GM19238 (cell line): ENCODE measurements around the gene KRT79.
"Not testable (repeated sequence)": the region's sequence is repeated elsewhere in the genome, so short reads cannot be mapped to it uniquely, and the experiment has no call there.

ENCODE experiments used
- DNase-seq: peaks from one replicate; pipeline ENCODE4 v3.0.0; 2011; ENCODE audit warnings: low spot score; ENCODE audit not compliant: insufficient read length

Gene KRT79

DNA sequence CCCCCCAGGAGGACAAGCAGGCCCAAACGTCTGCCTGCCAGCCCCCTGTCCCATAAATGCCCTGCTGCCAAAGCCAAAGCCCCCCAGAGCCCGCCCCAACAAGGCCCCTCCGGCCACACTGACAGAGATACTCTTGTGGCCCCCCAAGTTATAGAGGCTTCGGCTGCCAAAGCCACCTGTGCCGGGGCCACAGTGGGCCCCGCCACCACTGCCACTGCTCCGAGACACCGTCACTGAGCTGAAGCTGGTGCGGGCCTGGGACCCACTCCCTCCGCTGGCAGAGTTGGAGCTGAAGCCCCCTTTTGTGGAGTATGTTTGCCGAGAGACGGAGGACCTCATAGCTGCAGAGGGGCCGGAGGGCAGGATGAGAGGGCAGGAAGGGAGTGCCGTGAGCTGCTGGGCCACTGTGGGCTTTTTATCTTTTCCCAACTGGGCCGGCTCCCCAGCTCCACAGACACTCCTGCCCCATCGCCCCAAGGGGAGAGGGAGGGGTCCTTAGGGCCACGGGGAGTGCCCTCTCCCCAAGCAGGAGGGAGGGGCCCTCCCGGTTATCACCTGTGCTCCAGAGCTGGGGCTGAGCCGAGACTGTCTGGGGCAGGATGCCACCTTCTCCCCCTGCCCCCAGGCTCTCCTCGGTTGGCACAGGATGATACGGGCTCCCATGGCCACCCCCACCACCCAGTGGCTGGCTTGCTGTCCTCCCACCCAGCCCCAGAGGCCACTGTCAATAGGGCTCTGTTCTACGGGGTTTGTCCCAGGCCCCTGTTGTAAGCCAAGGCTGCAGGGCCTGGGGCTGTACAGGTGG, at the start of gene KRT79:
KRT79 (minus strand) TSS at position 390 of the 805 bp plus-strand sequence; CDS start at position 339, 51 bp downstream.
- DNase-seq = no peak

DNA sequence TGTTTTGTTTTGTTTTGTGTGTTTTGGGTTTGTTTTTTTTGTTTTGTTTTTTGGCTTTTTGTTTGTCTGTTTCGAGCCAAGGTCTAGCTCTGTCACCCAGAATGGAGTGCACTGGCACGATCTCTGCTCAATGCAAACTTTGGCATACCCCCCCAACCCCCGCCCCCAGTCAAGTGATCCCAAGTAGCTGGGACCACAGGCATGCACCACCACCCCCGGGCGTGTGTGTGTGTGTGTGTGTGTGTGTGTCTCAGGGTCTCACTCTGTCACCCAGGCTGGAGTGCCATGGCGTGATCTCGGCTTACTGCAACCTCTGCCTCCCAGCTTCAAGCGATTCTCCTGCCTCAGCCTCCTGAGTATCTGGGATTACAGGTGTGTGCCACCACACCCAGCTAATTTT, 46.4 kb upstream of the KRT79 start:
- DNase-seq = not testable (repeated sequence)

DNA sequence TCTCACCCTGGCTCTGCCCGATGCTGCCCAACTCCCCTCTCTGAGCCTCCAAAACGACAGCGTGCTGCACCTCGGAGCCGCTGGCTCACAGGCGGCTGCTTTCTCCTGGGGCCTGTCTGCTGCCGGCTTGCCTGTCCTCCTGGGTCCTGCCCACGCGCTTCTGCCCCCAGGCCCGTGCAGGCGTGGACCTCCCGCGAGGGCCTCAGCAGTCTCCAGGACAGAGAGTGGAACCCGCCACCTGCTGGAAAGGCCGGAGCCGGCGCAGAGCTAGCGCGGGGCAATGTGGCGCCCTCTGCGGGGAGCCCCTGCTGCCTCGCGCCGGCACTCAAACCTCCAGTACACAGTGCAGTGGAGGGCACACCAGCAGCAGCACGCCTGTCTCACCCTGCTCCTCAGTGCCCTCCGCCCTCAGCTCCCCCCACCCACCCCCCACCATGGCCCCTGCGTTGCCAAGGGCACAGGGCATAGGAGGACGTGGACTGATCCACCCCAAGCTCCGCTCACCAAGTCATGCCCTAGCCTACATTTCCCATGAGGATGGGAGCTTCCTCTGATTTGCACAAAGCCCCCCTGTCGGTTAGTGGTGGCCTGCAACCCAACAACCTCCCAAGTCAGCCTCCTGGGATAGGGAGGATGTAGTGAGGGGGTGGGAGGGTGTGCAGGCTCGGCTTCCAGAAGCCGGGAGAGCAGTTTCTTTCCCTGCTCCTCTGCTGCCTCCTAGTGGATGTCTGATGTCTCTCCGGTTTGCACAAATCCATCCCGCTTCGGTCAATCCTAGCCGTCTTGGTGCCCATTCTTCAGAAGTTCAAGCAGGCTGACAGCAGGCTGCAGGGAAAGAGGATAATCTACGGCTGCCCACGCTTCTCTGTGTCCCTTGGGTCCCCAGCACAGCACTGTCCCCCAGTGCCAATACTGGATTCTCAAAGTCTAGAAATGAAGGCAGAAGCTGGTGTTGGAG, 45.6 kb upstream of the KRT79 start:
- no peak for DNase-seq

DNA sequence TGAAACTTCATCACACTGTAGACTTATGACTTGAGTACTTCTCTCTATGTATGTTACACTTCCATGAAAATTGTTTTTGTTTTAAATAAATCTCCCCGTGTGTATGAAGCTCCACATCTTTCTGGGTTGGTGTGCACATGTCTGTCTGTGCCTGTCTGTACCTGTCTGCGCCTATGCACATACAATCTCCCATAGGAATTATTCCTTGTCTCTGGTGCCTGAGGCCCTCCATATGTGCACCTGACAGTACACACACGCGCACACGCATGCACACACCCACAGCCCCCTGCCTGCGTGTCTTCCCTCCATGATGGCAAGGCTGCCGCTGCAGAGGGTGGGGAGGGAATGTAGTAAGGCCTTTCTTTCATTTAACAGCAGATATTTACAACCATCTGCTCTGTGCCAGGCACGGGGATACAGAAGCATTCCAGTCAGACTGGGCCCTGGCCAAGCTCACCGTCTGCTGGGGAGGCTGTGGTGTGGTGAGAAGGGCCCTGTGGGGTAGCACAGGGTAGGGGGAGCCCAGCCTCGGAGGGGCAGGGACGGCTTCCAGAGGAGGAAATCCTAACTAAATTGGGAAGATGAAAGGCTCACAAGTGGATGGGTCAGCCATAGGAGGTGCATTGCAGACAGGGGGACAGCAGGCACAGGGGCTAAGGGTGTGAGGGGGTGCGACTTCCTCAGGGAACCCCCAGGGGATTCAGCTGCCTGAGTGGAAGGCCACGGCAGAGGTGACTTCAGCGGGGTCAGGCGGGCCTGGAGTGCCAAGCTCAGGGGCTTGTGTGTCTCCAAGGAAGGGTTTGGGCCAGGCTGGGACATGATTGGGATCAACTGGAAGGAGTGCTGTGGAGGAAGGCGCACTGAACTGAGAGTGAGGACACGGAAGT, 44.6 kb upstream of the KRT79 start:
- no peak for DNase-seq

DNA sequence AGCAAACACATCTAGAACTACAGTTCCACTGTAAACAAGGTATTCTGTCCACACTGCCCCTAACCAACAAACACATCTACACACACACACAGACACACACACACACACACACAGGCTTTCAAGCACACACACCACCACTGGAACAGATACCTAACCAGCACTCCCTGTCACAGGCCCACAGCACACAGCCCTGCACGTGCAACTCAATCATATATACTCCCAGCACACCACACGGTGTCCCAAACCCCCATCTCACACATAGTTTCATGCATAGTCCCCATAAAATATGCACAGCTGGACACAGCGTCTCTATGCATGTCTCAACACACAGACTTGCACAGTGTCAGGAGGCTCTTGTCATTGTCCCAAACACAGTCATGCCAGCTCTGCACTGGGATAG, 43.1 kb upstream of the KRT79 start:
- no peak for DNase-seq

DNA sequence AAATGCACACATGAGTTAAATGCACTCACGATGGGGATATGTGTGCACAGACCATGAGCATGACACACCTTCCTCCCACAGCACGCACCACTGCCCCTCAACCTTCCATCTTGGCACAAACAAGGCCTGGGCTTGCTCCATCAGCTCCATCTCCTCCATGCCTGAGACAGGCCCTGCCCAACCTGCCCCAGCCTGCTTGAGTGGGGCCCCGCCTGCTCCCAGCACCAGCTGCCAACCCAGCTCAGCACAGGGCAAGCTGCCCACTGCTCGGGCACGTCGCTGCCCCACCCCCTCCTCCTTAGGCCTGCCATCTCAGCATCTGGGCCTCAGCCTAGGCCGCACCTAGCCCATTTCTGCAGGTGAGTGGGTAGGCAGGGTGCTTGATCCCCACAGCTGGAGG, 42.3 kb upstream of the KRT79 start:
- DNase-seq = no peak

DNA sequence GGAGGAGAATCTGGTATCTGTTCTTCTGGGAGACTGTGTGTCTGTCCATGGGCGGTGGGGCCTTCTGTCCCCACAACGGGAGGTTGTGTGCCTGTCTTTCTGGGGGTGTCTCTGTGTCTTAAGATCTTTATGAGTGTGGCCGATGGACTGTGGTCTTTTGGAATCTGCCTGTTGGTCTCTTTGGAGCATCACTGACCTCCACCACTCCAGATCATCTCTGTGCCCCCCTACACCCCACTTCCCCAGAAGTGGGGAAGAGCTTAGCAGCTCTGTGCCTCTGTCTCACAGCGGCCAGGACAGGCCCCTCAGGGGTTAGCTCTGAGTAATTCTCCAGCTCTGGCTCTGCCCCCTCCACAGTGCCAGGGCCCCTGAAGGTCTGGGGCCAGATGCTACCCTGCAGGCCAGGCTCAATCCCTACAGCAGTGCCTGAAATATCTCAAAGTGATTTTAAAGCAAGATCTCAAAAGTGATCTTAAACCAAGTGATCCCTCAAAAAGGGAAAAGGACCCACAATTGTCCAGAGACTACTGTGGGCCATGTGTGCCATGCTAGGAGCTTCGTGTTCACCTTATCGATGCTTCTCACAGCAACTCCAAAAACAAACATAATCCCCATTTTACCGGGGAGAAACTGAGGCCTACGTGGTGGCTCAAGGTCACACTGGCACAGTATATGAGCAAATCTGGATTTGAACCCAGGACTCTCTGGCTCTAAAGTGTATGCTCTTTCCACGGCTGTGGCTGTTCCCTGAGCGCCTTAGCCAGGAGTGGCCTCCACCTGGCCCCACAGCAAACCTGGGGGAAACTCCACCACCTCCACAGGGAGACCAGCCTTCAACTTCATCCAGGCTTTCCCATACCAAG, 40.7 kb upstream of the KRT79 start:
- DNase-seq = no peak

DNA sequence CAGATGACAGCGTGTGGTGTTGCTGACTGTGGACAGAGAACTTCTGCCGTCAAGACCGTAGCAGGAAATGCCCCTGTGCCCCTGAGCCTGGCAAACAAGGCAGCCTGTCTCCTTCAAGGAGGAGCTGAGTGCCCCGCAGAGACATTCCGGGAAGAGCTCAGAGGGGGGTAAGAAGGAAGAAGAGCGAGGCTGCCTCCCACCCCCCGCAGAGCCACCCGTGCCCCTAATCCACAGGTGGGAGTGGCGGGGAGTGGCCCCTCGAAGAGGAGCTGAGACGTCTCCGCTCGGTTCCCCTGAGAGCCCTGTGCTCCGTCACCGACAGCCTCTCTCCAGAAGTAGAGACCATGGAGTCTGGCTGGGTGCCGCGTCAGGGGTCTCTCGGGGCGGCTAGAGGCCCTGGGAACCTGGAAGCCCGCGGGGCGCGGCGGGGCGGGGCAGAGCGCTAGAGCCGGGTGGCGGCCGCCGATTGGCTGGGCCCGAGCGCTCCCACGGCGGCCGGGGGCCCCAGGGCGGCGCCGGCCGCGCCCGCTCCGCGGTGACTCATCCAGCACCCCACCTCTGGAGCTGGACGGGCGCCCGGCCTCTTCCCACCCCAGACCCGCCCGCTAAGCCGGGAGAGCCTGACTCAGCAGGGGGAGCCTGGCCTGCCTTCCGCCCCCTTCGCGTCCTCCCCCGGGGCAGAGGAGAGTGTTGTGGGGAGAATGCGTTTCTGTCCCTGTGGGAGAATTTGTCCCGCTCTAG, 39.9 kb upstream of the KRT79 start:
- no peak for DNase-seq

DNA sequence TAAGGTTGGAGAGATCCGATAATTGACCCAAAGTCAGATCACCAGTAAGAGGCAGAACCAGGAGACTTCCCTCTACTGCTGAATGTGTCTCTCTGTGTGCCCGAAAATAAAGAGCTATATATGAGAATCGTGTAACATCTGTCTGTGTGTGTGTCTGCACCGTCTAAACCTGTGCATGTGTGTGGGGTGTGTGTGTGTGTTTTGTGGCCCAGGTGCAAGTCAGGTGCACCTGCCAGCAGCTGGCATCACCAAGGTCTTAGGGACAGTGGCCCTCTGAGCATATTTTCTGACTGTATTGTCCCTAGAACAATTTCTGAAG, 39.4 kb upstream of the KRT79 start:
- DNase-seq = no peak

DNA sequence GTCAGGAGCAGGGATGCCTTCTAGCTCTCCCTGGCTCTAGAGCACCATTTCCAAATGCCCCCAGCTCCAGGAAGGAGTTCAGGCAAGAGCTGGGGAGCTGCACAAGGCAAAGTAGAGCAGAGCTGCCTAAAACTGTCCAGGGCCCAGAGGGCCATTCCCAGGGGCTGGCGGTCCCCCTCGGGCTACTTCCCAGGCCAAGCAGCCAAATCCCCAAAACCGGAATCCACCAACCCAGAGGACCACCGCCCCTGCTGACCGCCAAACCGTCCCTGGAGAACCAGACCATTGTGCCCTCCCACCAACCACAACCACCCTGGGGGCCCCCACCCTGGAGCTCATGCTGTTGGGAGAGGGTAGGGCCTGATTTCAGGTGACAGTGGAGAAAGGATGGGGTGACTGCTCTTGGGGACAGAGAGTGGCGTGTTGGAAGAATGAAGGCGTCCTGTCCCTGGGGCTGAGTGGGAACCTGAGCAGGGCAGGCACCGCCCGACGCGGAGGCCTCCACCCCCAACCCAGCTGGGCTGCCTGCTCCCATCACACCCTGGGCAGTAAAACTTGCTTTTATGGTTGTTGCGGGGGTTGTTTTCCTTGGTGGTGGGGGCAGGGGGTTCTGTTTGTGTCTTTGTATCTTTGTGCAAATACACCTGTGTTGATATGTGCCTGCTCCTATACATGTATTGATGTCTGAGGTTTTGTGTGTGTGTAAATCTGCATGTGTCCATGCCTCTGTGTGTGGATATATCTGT, 38.7 kb upstream of the KRT79 start:
- DNase-seq = no peak

DNA sequence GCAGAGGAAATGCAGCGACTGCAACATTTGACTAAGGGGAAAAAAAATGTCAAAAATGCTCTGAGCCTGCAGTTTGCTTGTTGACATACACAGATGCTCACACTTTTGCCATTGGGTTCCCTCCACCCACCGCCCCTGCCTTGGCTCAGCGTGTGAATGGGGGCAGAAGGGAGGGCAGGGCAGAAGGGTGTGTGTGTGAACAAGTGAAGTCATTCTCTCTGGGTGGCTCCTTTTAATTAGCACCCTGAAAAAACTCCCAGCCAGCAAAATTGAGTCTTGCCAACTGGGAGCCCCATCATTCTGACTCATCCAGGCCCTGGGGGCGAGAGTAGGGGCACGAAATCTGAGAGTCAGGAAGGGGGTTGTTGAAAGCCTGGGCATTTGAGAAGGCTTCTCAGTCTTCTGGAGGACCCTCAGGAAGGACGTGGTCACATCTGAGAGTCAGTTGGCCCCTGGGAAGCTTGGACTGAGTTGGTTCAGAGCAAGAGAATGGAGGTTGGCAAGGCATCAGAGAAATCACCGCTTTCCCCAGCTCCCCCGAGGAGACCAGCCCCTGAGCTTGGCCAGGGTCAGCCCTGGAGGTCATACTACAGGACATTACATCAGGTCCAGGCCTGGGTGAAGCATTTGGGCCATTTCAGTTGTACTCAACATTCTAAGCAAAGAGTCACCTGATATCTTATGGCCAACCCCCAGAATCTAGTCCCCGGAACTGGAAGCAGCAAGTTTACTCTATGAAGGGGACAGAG, 37.4 kb upstream of the KRT79 start:
- no peak for DNase-seq

DNA sequence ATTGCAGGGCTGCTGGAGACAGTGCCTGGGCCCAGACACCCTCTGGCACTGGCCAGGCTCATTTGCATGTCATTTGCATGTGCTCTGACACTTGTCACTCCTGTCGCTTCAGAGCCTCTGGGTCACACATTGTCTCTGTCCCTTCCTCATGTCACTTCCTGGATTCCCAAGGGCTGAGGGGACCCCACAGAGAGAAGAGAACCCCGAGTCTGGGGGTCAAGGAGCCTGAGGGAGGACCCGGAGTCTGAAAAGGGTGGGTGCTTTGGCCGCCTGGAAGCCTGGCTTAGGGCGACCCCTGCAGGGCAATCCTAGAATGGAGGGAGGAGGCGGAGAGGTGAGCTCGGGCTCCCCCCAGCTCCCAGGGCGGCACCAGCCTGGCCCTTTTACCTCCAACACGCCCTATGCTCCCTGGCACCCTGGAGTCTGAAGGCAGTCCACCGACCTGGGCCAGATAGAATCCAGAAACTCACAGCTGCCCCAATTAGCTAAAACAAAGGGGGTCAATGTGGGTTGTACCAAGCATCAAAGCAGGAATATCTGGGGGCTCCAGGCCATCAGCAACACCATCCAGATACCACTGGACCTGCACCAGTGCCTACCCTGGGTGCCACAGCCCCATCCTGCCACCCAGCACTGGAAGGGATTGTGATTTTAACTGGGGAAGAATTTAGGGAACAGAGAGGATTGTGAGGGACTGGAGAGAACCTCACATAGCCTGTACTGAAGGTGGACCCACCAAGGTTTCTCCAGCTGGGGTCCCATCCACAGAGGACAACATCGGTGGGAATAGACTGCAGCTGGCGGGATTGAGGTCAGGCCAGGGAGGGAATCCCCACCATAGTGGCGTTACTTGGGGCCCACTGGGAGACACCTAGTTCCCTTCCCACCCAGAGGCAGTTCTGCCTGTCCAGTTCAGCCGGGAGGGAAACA, 36.5 kb upstream of the KRT79 start:
- peak; percentile 67 for DNase-seq

DNA sequence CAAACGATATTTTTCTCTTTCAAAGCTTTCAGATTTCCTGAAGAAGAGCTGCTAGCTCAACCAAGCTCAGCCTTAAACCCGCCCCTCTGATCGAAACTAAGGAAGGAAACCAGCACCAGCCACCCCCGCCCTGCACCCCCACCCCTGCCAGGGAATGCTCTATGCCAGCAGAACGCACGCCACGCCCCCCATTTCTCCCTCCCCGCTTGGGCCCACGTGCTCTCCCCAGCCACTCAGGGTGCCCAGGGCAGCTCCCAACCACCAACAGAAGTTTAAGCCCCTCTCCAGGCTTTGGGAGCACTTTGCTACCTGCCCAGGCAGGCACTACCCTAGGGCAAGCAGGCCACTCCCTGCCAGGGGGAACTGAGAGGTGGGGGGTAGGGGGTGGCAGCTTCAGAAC, 33.5 kb upstream of the KRT79 start:
- DNase-seq = no peak

DNA sequence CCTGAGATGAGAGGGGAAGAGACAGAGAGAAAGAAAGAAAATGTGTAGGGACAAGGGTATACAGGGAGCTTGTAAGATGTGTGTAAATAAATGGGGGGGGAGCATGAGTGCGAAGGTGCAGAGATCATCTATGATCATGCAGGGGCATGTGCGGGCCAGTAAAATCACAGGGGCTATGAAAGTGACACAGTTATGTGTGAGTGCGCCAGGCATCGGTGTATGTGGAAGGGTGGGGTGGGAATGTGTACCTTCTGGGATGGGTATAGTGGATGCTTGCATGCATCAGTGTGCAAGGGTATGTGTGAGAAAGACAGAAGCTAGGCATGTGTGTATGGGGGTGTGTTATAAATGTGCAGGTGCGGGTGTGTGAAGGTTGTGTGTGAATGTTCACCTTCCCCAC, 33.0 kb upstream of the KRT79 start:
- DNase-seq = no peak

DNA sequence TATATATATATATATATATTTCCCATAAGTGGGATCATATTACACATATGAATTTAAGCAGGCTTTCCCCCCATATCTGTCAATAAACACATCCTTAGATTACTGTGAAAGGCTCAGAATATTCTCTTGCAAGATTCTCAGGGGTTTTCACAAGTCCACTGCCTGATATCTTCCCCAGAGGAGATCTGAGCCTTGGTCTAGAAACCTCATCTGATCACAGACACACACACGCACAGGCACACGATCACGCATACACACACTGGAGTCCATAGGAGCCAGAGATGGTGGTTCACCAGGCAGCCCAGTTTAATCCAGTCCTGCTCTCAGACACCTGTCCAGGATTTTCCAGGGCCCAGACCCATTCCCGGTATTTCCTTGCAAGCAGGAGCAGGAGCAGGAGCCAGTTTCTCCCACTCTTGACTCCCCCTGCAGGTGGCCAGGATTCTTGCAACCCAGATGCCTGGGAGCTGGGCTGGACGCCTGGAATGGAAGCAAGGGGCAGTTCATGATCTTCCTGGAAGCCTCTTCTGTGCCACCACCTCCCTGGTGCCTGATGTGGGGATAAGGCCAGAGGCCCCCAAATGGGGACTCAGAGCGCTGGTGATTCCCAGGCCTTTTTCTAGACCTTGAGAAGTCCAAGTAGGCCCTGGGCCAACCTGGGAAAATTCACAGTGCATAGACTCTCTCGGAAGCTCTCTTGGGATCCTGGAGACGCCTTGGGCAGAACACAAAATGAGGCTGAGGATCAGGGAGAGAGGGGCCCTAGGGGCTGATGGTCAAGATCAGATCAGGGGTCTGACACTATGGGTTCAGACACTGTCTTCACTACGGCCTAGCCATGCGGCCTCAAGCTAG, 31.2 kb upstream of the KRT79 start:
- DNase-seq = no peak

DNA sequence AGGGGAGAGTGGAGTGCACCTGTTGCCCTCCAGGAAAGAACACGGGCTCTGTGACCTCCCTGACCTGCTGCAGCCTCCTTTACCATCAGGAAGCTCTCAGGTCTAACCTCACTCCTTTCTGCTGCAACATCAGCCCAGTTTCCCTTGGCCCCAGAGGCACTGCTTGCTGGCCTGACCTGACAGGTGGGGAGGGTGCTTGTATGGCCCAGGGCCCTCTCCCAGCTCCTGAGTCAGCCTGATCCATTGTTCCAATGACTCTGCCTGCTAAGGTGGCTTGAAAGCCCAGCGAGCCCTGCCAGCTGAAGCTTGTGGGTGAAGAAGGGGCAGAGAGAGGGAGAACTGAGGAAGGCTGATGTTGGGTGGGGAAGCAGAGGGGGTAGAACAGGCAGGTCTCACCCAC, 27.9 kb upstream of the KRT79 start:
- no peak for DNase-seq
